A673 (cell line): Measurements from ENCODE around the gene SH3TC2. TPM values are rescaled to one million over a fixed set of nuclear protein-coding genes. Genes with fewer than 3 reads are reported as not detected.

Experiments used
- BruUV-seq: library from RNA; stranded (reverse); fragments of 400-500 nt; replicated peaks from 2 replicates; lab custom pipeline; 2021; lab: Mats Ljungman, UMichigan
- CTCF ChIA-PET: fragments of 300-600 bp; sonication (Branson Sonifier 250); formaldehyde crosslinking; loops from one replicate; lab custom pipeline; 2022; ENCODE audit warnings: antibody characterized with exemption; lab: Charles Lee
- POLR2A ChIA-PET: fragments of 300-600 bp; sonication (Branson Sonifier 250); formaldehyde crosslinking; loops from one replicate; lab custom pipeline; 2022; ENCODE audit warnings: antibody characterized with exemption; ENCODE audit not compliant: low non-redundant PET; lab: Charles Lee
- DNase-seq: peaks from one replicate; pipeline ENCODE4 v3.0.0-alpha.2; 2015; ENCODE audit warnings: low spot score
- H3K27ac ChIP-seq: fragments of 200-600 bp; sonication (generic); 2 replicates; pipeline ENCODE4 v1.5.1; 2016; ENCODE audit warnings: mixed run types, low read depth, mild to moderate bottlenecking, mixed read lengths, antibody characterized with exemption, low read length; ENCODE audit not compliant: poor library complexity, severe bottlenecking
- H3K27me3 ChIP-seq: fragments of 200-600 bp; sonication (generic); replicated peaks from 2 replicates; pipeline ENCODE4 v1.6.1; 2017; ENCODE audit warnings: mixed run types, low read depth, mild to moderate bottlenecking, mixed read lengths, antibody characterized with exemption, low read length; ENCODE audit not compliant: insufficient read depth, poor library complexity
- H3K36me3 ChIP-seq: fragments of 200-600 bp; sonication (generic); 2 replicates; pipeline ENCODE4 v1.6.1; 2016; ENCODE audit warnings: mixed run types, mild to moderate bottlenecking, mixed read lengths, antibody characterized with exemption, low read length; ENCODE audit not compliant: insufficient read depth, poor library complexity, severe bottlenecking
- H3K4me1 ChIP-seq: fragments of 200-600 bp; sonication (generic); 2 replicates; pipeline ENCODE4 v1.6.1; 2017; ENCODE audit warnings: mixed run types, mild to moderate bottlenecking, mixed read lengths, antibody characterized with exemption, low read length; ENCODE audit not compliant: insufficient read depth, poor library complexity, severe bottlenecking
- H3K4me3 ChIP-seq: fragments of 200-600 bp; sonication (generic); 2 replicates; pipeline ENCODE4 v1.5.1; 2016; ENCODE audit warnings: low read depth, mixed run types, mild to moderate bottlenecking, mixed read lengths, low read length; ENCODE audit not compliant: poor library complexity, severe bottlenecking
- H3K9me3 ChIP-seq: fragments of 200-600 bp; sonication (generic); 2 replicates; pipeline ENCODE4 v1.6.1; 2016; ENCODE audit warnings: mixed run types, low read depth, mild to moderate bottlenecking, mixed read lengths, antibody characterized with exemption, low read length; ENCODE audit not compliant: poor library complexity, severe bottlenecking
- CTCF ChIP-seq: fragments of 300-800, 200-600 bp; sonication (generic); conservative IDR thresholded peaks from 2 replicates; pipeline ENCODE4 v1.5.1; 2017; ENCODE audit warnings: low read depth, mild to moderate bottlenecking, antibody characterized with exemption, low read length, moderate library complexity, mixed read lengths
- EZH2 ChIP-seq: fragments of 200-600 bp; sonication (generic); IDR thresholded peaks from 2 replicates; pipeline ENCODE4 v1.6.1; 2017; ENCODE audit warnings: borderline replicate concordance, low read depth, mild to moderate bottlenecking, mixed read lengths, antibody characterized with exemption, low read length; ENCODE audit not compliant: poor library complexity, severe bottlenecking
- intact Hi-C: fragments of 100-400 bp; cut with micrococcal nuclease; formaldehyde crosslinking; loops from one replicate; pipeline ENCODE4 v1.10.0; 2022; ENCODE audit not compliant: unreplicated experiment
- total RNA-seq: library from RNA; stranded (reverse); gene quantifications from 2 replicates; pipeline ENCODE4 v1.2.3, GENCODE V29; 2021

SH3TC2 gene
- total RNA-seq, 1 experiment from 2014 or later: 2.5 TPM

GRCh38 chr5:148974642-148975327 lies 88.1 kb downstream of the SH3TC2 start:
- no peak overlapping the region for H3K27ac ChIP-seq
- POLR2A ChIA-PET: interaction anchor here (0.6 kb wide), 1 partner anchor 297 kb away, joined by 3 read pairs; no protein-coding TSS in a partner anchor

GRCh38 chr5:148973455-148973854 lies 89.4 kb downstream of the SH3TC2 start:
- no peaks in the 10 kb centered on the region for H3K27me3 ChIP-seq
- H3K9me3 ChIP-seq: no peaks in the 10 kb centered on the region
- BruUV-seq: no TSS peak
- no peak overlapping the region for H3K4me3 ChIP-seq
- no peaks in the 10 kb centered on the region for H3K4me1 ChIP-seq
- TF ChIP-seq EZH2 (no peak), CTCF (no peak)
- no peak overlapping the region for H3K27ac ChIP-seq
- POLR2A ChIA-PET: no interaction called here
- CTCF ChIA-PET: interaction anchor here (1.7 kb wide), 1 partner anchor 16 kb away, joined by 6 read pairs; no protein-coding TSS in a partner anchor
- no peaks in the 10 kb centered on the region for H3K36me3 ChIP-seq
- peak; percentile 27 for DNase-seq
- intact Hi-C loops: no loop called here

More at GRCh38 chr5:148974642-148975327, 88.1 kb downstream of the SH3TC2 start:
- H3K36me3 ChIP-seq: no peaks in the 10 kb centered on the region
- no peak overlapping the region for H3K4me3 ChIP-seq
- no TSS peak for BruUV-seq
- H3K9me3 ChIP-seq: no peaks in the 10 kb centered on the region
- H3K4me1 ChIP-seq: no peaks in the 10 kb centered on the region
- DNase-seq: peak; percentile 58
- CTCF ChIA-PET: interaction anchor here (0.8 kb wide), 1 partner anchor 415 kb away, joined by 3 read pairs; no protein-coding TSS in a partner anchor
- TF ChIP-seq EZH2: no peak
- no peak for TF ChIP-seq CTCF
- H3K27me3 ChIP-seq: no peaks in the 10 kb centered on the region
- intact Hi-C loops: no loop called here

GRCh38 chr5:148972974-148973374 lies 89.9 kb downstream of the SH3TC2 start:
- H3K36me3 ChIP-seq: no peaks in the 10 kb centered on the region
- ChIA-PET POLR2A (no interaction called here), CTCF (interaction anchor here (1.7 kb wide), 1 partner anchor 15 kb away, joined by 6 read pairs; no protein-coding TSS in a partner anchor)
- H3K4me3 ChIP-seq: no peak overlapping the region
- no peak overlapping the region for H3K27ac ChIP-seq
- intact Hi-C loops: no loop called here
- H3K9me3 ChIP-seq: no peaks in the 10 kb centered on the region
- H3K27me3 ChIP-seq: no peaks in the 10 kb centered on the region
- DNase-seq: peak; percentile 44
- TF ChIP-seq EZH2 (no peak), CTCF (no peak)
- BruUV-seq: no TSS peak
- no peaks in the 10 kb centered on the region for H3K4me1 ChIP-seq
